T-helper 1 cell (primary cell): ENCODE measurements around the gene BEST1.
A peak's percentile ranks its signal among the peaks of the same experiment; 100 is the strongest.
"Not testable (repeated sequence)": the region's sequence is repeated elsewhere in the genome, so short reads cannot be mapped to it uniquely, and the experiment has no call there.

Source experiments
- DNase-seq, 5 donors: peaks; one replicate each; pipeline ENCODE4 v3.0.0-alpha.2; 2012 to 2020

The BEST1 gene

DNA sequence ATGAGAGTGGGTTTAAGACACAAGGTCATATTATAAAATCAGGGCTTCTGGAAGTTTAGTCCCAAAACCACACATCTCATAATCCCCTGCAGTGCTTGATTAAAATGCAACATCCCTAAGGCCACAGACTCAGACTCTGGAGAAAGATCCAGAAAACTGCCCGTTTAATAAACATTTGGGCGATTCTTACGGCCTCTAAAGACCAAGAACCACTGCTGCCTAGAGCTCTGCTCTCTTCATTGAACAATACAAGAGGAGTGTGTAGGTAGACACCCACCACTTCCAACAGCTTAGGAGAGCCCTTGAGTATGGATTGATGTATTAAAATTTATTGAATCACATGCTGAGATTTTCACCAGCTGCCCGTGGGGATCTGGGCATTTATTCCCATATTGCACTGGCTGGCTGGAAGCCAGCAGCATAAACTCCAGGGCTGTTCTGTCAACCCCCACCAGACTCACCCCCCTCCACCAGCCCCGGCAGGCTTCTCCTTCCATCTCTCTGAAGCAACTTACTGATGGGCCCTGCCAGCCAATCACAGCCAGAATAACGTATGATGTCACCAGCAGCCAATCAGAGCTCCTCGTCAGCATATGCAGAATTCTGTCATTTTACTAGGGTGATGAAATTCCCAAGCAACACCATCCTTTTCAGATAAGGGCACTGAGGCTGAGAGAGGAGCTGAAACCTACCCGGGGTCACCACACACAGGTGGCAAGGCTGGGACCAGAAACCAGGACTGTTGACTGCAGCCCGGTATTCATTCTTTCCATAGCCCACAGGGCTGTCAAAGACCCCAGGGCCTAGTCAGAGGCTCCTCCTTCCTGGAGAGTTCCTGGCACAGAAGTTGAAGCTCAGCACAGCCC is 749 bp upstream of the BEST1 start:
- DNase-seq = peak in 1 of 5 donors; percentile 65

GRCh38 chr11:61951484-61952135 is 1.5 kb downstream of the BEST1 start:
- DNase-seq = no peak

DNA sequence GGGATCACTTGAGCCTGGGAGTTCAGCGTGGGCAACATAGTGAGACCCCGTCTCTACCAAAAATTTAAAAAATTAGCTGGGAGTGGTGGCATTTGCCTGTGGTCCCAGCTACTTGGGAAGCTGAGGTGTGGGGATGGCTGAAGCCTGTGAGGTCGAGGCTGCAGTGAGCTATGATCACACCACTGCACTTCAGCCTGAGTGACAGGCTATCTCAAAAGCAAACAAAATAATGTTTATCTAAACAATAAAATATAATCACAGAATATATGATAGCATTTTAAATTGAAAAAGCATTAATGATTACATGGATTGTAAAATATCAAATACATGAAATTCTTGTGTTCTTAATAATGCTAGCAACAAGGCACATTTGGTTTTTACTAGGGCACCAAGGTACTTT is 2.7 kb downstream of the BEST1 start:
- DNase-seq = no peak

DNA sequence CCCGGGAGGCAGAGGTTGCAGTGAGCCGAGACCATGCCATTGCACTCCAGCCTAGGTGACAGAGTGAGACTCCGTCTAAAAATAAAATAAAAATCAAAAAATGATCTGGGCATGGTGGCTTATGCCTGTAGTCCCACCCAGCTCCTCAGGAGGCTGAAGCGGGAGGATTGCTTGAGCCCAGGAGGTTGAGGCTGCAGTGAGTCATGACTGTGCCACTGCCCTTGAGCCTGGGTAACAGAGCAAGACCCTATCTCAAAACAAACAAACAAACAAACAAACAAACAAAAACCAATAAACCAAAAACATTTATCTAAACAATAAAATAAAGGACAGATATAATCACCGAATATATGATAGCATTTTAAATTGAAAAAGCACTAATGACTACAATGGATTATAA is 3.5 kb downstream of the BEST1 start:
- not testable (repeated sequence) for DNase-seq

GRCh38 chr11:61954106-61954850 is 4.1 kb downstream of the BEST1 start:
- no peak for DNase-seq

DNA sequence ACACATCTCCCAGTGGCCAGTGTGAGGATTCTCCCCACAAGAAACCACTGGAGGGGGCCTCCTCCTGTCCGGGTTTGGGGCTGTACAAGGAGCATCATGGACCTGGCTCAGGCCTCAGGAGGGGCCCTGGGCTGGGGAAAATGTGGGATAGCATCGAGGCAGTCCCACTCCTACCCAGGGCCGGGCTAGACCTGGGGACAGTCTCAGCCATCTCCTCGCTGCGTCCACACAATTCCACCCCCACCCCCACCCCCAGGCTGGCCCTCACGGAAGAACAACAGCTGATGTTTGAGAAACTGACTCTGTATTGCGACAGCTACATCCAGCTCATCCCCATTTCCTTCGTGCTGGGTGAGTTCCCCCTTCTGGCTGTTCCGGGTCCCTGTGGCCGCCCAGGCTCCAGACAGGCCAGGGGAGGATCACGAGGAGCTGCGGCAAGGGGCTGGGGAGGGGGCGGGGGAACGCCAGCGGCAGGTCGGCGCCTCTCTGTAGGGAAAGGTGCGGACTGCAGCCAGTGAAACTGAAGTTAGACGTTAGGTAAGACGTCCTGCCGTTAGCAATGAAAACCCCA is 4.8 kb downstream of the BEST1 start:
- no peak for DNase-seq

DNA sequence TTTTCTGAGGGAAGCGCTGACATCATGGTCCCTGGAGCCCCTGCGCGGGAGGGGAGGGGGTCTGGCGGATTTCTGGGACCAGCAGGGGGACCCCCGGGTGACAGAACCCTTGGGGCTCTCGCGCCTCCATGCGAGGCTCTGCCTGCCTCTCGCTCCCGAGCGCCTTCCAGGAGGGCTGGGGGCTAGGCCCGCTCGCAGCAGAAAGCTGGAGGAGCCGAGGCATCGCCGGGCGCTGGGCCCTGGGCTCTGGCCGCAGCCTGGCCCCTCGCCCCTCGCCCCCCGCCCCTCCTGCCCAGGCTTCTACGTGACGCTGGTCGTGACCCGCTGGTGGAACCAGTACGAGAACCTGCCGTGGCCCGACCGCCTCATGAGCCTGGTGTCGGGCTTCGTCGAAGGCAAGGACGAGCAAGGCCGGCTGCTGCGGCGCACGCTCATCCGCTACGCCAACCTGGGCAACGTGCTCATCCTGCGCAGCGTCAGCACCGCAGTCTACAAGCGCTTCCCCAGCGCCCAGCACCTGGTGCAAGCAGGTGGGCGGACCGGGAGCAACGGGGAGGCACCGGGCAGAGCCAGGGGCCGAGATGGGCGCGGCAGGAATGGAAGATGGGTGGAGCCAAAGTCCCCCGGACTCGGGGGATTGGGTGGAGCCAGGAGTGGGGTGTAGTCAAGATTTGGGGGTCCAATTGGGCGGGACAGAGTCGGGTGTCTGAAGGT is 5.4 kb downstream of the BEST1 start:
- peak in 1 of 5 donors; percentile 42 for DNase-seq

- DNase-seq = no peak
Observed at GRCh38 chr11:61956191-61957020, 6.3 kb downstream of the BEST1 start.

GRCh38 chr11:61957021-61957770 is 7.0 kb downstream of the BEST1 start:
- no peak for DNase-seq

DNA sequence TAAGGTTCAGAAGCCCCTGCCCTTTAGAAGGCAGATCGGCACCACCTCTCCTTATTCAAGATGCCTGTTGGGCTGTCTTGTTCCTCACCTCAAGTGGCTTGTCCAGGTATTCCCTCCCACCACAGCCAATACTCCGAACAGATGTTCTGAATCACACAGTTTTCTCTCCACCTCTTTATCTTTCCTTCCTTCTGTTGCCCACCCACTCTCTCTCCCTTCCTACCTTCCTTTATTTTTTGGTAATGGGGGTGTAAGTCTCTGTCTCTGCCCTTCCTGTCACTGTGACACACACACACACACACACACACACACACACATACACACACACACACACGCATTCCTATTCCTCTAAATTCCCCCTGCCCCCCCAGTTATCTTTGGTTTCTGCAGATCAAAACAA is 8.4 kb downstream of the BEST1 start:
- DNase-seq = no peak

GRCh38 chr11:61959114-61959513 is 9.0 kb downstream of the BEST1 start:
- DNase-seq = no peak

DNA sequence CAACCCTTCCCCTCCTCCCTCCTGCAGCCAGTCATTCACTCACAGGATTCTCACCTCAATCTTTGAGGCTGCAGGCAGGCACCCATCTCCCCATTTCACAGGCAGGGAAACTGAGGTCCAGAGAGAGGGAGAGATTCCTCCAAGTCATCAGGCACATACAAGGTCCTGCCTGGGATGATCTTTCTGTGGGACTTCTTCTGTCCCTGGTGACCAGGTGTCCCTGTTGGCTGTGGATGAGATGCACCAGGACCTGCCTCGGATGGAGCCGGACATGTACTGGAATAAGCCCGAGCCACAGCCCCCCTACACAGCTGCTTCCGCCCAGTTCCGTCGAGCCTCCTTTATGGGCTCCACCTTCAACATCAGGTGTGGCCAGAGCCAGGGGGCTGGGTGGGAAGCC is 9.5 kb downstream of the BEST1 start:
- no peak for DNase-seq

GRCh38 chr11:61960532-61960931 is 10.4 kb downstream of the BEST1 start:
- no peak for DNase-seq

GRCh38 chr11:61961570-61962212 is 11.5 kb downstream of the BEST1 start:
- no peak for DNase-seq

- DNase-seq = no peak
Observed at GRCh38 chr11:61962213-61963015, 12.3 kb downstream of the BEST1 start.

GRCh38 chr11:61963016-61963281 is 12.8 kb downstream of the BEST1 start:
- DNase-seq = no peak

DNA sequence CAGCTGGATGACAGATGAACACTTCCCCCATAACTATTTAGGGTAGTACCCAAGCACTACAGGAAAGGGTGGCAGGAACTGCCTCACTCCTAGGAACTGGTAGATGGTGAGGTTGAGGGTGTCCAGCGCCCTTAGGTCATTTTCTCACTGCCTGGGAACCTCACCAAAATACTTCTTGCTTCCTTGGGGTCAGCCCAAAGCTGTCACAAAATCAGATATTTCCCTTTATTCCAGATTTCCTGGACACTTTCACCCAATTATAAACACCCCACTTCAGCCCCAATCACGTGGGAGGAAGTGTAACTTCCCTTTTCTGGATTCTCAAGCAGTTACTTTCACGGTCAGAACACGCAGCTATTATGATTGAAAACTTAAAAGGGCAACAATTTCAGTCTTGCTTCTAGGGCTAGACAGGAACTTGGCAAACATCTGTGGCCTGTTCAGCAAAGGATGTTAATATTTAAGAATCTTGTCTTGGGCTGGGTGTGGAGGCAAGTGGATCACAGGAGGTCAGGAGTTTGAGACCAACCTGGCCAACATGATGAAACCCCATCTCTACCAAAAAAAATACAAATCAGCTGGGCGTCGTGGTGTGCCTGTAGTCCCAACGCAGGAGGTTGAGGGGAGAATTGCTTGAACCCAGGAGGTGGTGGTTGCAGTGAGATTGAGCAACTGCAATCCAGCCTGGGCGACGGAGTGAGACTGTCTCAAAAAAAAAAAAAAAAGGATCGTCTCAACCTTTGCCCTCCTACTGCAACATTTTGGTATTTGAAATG is 13.3 kb downstream of the BEST1 start:
- DNase-seq = peak in 1 of 5 donors; percentile 40

GRCh38 chr11:61964058-61964665 is 14.0 kb downstream of the BEST1 start:
- DNase-seq = no peak
